ENCODE measurements around the gene SPATA3.
"Not testable (repeated sequence)": the region's sequence is repeated elsewhere in the genome, so short reads cannot be mapped to it uniquely, and the experiment has no call there.

The SPATA3 gene

GRCh38 chr2:230996661-230997060, 740 bp downstream of the SPATA3 start:
- Mint-ChIP-seq H3K4me1 (peaks cover 2% of the 10 kb centered on the region), H3K36me3 (no peaks in the 10 kb centered on the region), H3K4me3 (no peak overlapping the region), H3K27me3 (peaks cover 32% of the 10 kb centered on the region), H3K9me3 (peaks cover 5% of the 10 kb centered on the region), H3K27ac (no peak overlapping the region)
- DNase-seq (ENCODE audit: low spot score in 2 of 2) (no peak), ATAC-seq (ENCODE audit: low read depth) (no peak)

DNA sequence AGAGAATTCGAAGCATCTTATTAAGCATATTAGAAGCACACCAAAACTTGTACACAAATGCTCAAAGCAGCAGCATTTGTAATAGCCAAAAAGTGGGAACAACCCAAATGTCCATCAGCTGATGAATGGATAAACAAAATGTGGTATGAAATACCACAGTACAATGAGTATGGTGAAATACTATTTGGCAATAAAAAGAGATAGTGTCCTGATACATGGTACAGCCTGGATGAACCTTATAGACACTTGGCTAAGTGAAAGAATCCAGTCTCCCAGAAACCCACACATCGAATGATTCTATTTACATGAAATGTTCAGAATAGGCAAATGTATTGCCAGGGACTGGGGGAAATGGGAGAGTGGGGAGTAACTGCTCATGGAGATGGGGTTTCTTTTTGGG, 3.0 kb downstream of the SPATA3 start:
- DNase-seq (ENCODE audit: low spot score in 2 of 2), result no peak
- H3K4me1 Mint-ChIP-seq, result peaks cover 2% of the 10 kb centered on the region
- H3K4me3 Mint-ChIP-seq, result no peak overlapping the region
- H3K27me3 Mint-ChIP-seq, result peaks cover 32% of the 10 kb centered on the region
- no peak overlapping the region for H3K27ac Mint-ChIP-seq
- no peaks in the 10 kb centered on the region for H3K36me3 Mint-ChIP-seq
- no peak for ATAC-seq (ENCODE audit: low read depth)
- peaks cover 5% of the 10 kb centered on the region for H3K9me3 Mint-ChIP-seq

- Mint-ChIP-seq H3K27ac (no peak overlapping the region), H3K27me3 (peaks cover 32% of the 10 kb centered on the region)
These were observed 3.6 kb downstream of the SPATA3 start for GRCh38 chr2:230999477-230999876.

GRCh38 chr2:231000211-231000904, 4.4 kb downstream of the SPATA3 start:
- peaks cover 35% of the 10 kb centered on the region for H3K27me3 Mint-ChIP-seq
- peaks cover 9% of the 10 kb centered on the region for H3K4me1 Mint-ChIP-seq
- H3K36me3 Mint-ChIP-seq, result peaks cover 4% of the 10 kb centered on the region
- no peak overlapping the region for H3K27ac Mint-ChIP-seq
- DNase-seq (ENCODE audit: low spot score in 2 of 2) (no peak), ATAC-seq (ENCODE audit: low read depth) (no peak)
- no peak overlapping the region for H3K4me3 Mint-ChIP-seq
- H3K9me3 Mint-ChIP-seq, result peaks cover 11% of the 10 kb centered on the region

More at GRCh38 chr2:230999477-230999876, 3.6 kb downstream of the SPATA3 start:
- H3K4me3 Mint-ChIP-seq, result no peak overlapping the region
- H3K9me3 Mint-ChIP-seq, result peaks cover 5% of the 10 kb centered on the region
- DNase-seq (ENCODE audit: low spot score in 2 of 2), result no peak
- no peaks in the 10 kb centered on the region for H3K36me3 Mint-ChIP-seq
- ATAC-seq (ENCODE audit: low read depth), result no peak
- H3K4me1 Mint-ChIP-seq, result peaks cover 2% of the 10 kb centered on the region

- peaks cover 33% of the 10 kb centered on the region for H3K27me3 Mint-ChIP-seq
- H3K4me1 Mint-ChIP-seq, result peaks cover 11% of the 10 kb centered on the region
- no peak overlapping the region for H3K4me3 Mint-ChIP-seq
- peaks cover 6% of the 10 kb centered on the region for H3K36me3 Mint-ChIP-seq
- DNase-seq (ENCODE audit: low spot score in 2 of 2) (no peak), ATAC-seq (ENCODE audit: low read depth) (no peak)
- peaks cover 14% of the 10 kb centered on the region for H3K9me3 Mint-ChIP-seq
- no peak overlapping the region for H3K27ac Mint-ChIP-seq
These were observed 5.1 kb downstream of the SPATA3 start for GRCh38 chr2:231001036-231001435.

GRCh38 chr2:231001921-231002320, 6.0 kb downstream of the SPATA3 start:
- DNase-seq (ENCODE audit: low spot score in 2 of 2), result no peak
- Mint-ChIP-seq H3K9me3 (peaks cover 11% of the 10 kb centered on the region), H3K4me1 (peaks cover 11% of the 10 kb centered on the region), H3K27me3 (peaks cover 30% of the 10 kb centered on the region), H3K27ac (no peak overlapping the region), H3K4me3 (no peak overlapping the region), H3K36me3 (peaks cover 6% of the 10 kb centered on the region)
- ATAC-seq (ENCODE audit: low read depth), result no peak

- peaks cover 28% of the 10 kb centered on the region for H3K27me3 Mint-ChIP-seq
- peaks cover 11% of the 10 kb centered on the region for H3K4me1 Mint-ChIP-seq
- H3K9me3 Mint-ChIP-seq, result peaks cover 9% of the 10 kb centered on the region
- H3K27ac Mint-ChIP-seq, result no peak overlapping the region
- ATAC-seq (ENCODE audit: low read depth) (no peak), DNase-seq (ENCODE audit: low spot score in 2 of 2) (no peak)
- H3K4me3 Mint-ChIP-seq, result no peak overlapping the region
- peaks cover 6% of the 10 kb centered on the region for H3K36me3 Mint-ChIP-seq
These were observed 6.7 kb downstream of the SPATA3 start for GRCh38 chr2:231002641-231003040.

DNA sequence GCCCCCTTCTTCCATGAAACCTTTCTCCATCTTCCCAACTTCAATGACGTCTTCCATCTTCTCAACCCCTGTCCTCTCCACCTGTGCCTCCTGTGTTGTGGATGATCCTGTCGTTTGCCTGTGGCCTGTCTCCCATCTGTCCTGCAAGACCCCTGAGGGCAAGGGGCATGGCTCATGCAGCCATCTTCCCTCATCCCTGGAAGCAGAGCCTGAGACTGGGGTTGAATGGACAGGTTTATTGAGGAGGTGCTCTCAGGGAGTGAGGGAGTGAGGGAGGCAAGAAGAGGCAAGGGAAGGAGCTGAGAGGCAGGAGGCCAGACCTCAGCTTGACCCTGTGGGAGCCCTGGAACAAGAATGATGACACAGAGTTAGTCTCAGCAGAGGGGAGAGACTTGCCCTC, 7.3 kb downstream of the SPATA3 start:
- Mint-ChIP-seq H3K27ac (no peak overlapping the region), H3K9me3 (peaks cover 9% of the 10 kb centered on the region), H3K4me1 (peaks cover 11% of the 10 kb centered on the region), H3K36me3 (peaks cover 6% of the 10 kb centered on the region), H3K4me3 (no peak overlapping the region), H3K27me3 (peaks cover 27% of the 10 kb centered on the region)
- ATAC-seq (ENCODE audit: low read depth) (no peak), DNase-seq (ENCODE audit: low spot score in 2 of 2) (no peak)

- DNase-seq (ENCODE audit: low spot score in 2 of 2); ATAC-seq (ENCODE audit: low read depth); H3K27ac Mint-ChIP-seq; H3K4me3 Mint-ChIP-seq; H3K9me3 Mint-ChIP-seq; H3K36me3 Mint-ChIP-seq: not testable (repeated sequence)
- H3K4me1 Mint-ChIP-seq, result peaks cover 11% of the 10 kb centered on the region
- H3K27me3 Mint-ChIP-seq, result peaks cover 22% of the 10 kb centered on the region
These were observed 9.0 kb downstream of the SPATA3 start for GRCh38 chr2:231004930-231005329.

DNA sequence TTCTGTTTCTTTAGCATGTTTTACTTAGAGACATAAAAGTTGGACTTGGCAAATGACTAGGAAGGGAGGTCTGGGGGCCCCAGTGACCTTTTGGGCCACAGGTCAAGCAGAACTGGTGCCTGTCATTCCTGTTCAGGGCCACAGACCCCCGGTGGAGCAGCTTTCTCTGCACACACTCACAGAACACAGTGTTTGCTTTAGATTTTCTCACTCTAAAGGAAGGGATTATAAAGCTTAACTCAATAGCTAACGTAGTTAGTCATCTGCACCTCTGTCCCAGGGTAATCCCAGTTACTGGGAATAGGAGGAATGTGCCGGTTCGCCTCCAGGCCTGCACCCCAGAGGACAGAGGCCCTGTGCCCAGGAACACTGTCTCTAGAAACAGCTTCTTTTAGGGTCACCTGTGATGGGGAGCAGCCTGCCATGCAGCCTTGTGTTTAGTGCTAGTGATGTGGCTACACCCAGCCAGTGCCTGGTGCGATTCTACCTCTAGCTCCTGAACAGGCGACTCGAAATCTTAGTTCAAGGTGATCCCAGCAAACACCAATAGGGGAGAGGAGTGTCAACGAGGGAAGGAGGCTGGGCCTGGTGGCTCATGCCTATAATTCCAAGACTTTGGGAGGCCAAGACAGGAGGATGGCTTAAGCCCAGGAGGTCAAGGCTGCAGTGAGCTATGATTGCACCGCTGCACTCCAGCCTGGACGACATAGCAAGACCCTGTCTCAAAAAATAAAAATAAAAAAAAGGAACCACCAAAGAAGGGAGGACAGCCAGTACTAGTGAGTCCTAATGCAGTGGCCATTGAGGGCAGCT, 11.6 kb downstream of the SPATA3 start:
- Mint-ChIP-seq H3K9me3 (peaks cover 9% of the 10 kb centered on the region), H3K4me1 (peaks cover 9% of the 10 kb centered on the region), H3K27ac (no peak overlapping the region), H3K4me3 (no peak overlapping the region), H3K36me3 (peaks cover 6% of the 10 kb centered on the region), H3K27me3 (peaks cover 11% of the 10 kb centered on the region)
- no peak for ATAC-seq (ENCODE audit: low read depth)
- no peak for DNase-seq (ENCODE audit: low spot score in 2 of 2)

- Mint-ChIP-seq H3K4me3 (no peak overlapping the region), H3K27me3 (peaks cover 11% of the 10 kb centered on the region), H3K9me3 (peaks cover 9% of the 10 kb centered on the region), H3K27ac (no peak overlapping the region), H3K4me1 (peaks cover 9% of the 10 kb centered on the region), H3K36me3 (peaks cover 6% of the 10 kb centered on the region)
- DNase-seq (ENCODE audit: low spot score in 2 of 2) (no peak), ATAC-seq (ENCODE audit: low read depth) (no peak)
These were observed 12.2 kb downstream of the SPATA3 start for GRCh38 chr2:231008131-231008530.

DNA sequence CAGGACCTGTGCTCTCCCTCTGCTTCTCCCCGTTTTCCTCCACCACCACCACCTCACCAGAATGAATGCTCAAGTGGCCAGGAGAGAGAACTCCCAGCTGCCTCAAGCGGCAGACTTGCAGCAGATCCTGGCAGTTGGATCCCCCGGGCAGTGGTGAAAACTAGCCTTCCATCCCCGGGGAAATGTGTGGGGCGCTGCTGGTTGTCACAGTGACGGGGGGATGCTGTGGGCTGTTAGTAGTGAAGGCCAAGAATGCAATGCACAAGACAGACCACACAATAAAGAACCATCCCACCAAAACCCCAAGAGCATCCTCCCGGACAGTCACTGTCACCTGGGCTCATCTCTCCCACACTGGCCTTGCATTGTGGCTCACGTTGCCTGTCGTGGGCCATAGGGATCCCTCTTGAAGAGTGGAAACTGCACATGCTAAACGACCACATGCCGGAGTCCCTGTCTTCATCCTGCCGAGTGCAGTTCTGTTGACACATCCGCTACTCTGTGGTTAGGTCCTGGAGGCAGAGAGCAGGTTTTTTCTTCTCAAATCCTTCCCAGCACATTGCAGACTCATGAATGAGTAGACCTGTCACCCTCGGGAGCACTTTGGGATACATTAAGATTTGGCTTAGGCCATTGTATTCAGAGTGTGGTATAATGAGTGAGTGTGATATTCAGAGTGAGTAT, 13.5 kb downstream of the SPATA3 start:
- ATAC-seq (ENCODE audit: low read depth) (no peak), DNase-seq (ENCODE audit: low spot score in 2 of 2) (no peak)
- peaks cover 9% of the 10 kb centered on the region for H3K27me3 Mint-ChIP-seq
- peaks cover 6% of the 10 kb centered on the region for H3K36me3 Mint-ChIP-seq
- H3K4me1 Mint-ChIP-seq, result peaks cover 9% of the 10 kb centered on the region
- no peak overlapping the region for H3K4me3 Mint-ChIP-seq
- H3K27ac Mint-ChIP-seq, result no peak overlapping the region
- peaks cover 9% of the 10 kb centered on the region for H3K9me3 Mint-ChIP-seq

DNA sequence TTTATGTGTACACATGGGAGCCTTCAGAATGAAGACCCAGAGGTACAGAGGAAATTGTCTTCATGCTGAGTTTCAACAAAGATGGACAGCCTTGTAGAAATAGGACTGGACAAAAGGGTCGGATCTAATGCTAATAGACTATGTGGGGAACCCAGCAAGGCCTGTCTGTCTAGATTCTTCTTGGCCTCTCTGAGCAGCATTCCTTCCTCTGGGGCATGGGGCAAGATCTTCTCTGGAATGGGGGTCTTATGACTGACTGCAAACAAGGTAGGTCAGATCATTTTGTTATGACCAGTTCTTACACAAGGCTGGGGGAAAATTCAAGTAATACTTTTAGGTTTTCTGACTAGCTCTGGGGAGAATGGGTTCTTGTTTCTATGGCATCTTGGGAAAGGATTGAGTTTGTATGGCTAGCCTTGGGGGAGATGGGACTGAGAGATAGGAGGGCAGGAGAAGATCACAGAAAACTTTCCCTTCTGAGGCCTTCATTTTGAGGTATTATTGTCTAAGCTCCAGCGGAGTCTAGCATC, 14.3 kb downstream of the SPATA3 start:
- DNase-seq (ENCODE audit: low spot score in 2 of 2) (no peak), ATAC-seq (ENCODE audit: low read depth) (no peak)
- Mint-ChIP-seq H3K27me3 (peaks cover 9% of the 10 kb centered on the region), H3K9me3 (peaks cover 3% of the 10 kb centered on the region), H3K4me3 (no peak overlapping the region), H3K36me3 (peaks cover 3% of the 10 kb centered on the region), H3K4me1 (peaks cover 3% of the 10 kb centered on the region), H3K27ac (no peak overlapping the region)

- H3K36me3 Mint-ChIP-seq, result no peaks in the 10 kb centered on the region
- H3K9me3 Mint-ChIP-seq, result no peaks in the 10 kb centered on the region
- no peak for ATAC-seq (ENCODE audit: low read depth)
- peaks cover 9% of the 10 kb centered on the region for H3K27me3 Mint-ChIP-seq
- H3K4me3 Mint-ChIP-seq, result no peak overlapping the region
- no peak overlapping the region for H3K27ac Mint-ChIP-seq
- DNase-seq (ENCODE audit: low spot score in 2 of 2), result no peak
- no peaks in the 10 kb centered on the region for H3K4me1 Mint-ChIP-seq
These were observed 15.6 kb downstream of the SPATA3 start for GRCh38 chr2:231011526-231011925.
